GM13977 (cell line): Measurements from ENCODE around the gene BRSK2.

Experiments used
- DNase-seq: peaks from one replicate; pipeline ENCODE4 v3.0.0; 2012; ENCODE audit warnings: low spot score
- in situ Hi-C: fragments of 300-500 bp; cut with MboI; formaldehyde crosslinking; loops from one replicate; pipeline ENCODE4 v1.12.0; 2022; ENCODE audit warnings: low sequenced_read_pairs, low pct_unique_long_range_greater_than_20kb, mixed read lengths, inconsistent platforms; ENCODE audit not compliant: unreplicated experiment
- TF ChIP-seq, protein P1 (sequence below): IDR thresholded peaks from 2 replicates; pipeline ENCODE4 v1.5.1; 2012; ENCODE audit warnings: mild to moderate bottlenecking, control low read depth; ENCODE audit not compliant: insufficient read depth; ENCODE audit errors: extremely low read depth, missing control alignments

BRSK2 gene

DNA sequence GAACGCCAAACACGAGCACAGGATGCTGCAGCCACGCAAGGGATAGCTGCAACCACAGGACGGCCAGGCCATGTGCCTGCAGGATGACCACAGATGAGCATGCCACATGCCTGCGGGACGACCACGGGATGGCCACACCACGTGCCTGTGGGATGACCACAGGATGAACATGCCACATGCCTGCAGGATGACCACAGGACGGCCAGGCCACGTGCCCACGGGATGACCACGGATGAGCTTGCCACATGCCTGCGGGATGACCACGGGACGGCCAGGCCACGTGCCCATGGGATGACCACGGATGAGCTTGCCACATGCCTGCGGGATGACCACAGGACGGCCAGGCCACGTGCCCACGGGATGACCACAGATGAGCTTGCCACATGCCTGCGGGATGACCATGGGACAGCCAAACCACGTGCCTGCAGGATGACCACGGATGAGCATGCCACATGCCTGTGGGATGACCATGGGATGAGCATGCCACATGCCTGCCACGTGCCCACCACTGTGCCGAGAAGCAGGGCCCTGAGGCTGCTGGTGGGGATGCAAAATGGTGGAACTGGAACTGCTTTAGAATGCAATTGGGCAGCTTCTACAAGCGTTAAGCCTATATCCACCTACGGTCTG is 109.6 kb downstream of the BRSK2 start:
- TF ChIP-seq, protein P1, sequence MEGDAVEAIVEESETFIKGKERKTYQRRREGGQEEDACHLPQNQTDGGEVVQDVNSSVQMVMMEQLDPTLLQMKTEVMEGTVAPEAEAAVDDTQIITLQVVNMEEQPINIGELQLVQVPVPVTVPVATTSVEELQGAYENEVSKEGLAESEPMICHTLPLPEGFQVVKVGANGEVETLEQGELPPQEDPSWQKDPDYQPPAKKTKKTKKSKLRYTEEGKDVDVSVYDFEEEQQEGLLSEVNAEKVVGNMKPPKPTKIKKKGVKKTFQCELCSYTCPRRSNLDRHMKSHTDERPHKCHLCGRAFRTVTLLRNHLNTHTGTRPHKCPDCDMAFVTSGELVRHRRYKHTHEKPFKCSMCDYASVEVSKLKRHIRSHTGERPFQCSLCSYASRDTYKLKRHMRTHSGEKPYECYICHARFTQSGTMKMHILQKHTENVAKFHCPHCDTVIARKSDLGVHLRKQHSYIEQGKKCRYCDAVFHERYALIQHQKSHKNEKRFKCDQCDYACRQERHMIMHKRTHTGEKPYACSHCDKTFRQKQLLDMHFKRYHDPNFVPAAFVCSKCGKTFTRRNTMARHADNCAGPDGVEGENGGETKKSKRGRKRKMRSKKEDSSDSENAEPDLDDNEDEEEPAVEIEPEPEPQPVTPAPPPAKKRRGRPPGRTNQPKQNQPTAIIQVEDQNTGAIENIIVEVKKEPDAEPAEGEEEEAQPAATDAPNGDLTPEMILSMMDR: no peak
- in situ Hi-C loops: no loop called here
- DNase-seq: no peak

DNA sequence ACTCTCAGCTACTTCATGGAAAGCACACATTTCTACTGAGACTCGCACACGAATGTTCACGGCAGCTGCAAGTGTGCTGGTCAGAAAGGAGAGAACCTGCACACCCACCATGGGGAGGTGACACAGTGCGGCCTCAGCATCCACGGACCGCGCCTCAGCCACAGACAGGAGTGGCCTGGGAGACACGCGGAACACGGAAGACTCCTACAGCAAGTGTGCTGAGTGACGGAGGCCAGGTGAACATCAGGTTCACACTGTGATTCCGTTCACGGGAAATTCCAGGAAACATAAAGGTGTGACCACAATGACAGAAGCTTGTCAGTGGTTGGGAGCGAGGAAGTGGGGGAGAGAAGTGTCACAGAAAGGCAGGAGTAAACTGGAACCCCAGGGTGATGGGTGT is 110.2 kb downstream of the BRSK2 start:
- DNase-seq: no peak
- TF ChIP-seq, protein P1: no peak
- in situ Hi-C loops: no loop called here

DNA sequence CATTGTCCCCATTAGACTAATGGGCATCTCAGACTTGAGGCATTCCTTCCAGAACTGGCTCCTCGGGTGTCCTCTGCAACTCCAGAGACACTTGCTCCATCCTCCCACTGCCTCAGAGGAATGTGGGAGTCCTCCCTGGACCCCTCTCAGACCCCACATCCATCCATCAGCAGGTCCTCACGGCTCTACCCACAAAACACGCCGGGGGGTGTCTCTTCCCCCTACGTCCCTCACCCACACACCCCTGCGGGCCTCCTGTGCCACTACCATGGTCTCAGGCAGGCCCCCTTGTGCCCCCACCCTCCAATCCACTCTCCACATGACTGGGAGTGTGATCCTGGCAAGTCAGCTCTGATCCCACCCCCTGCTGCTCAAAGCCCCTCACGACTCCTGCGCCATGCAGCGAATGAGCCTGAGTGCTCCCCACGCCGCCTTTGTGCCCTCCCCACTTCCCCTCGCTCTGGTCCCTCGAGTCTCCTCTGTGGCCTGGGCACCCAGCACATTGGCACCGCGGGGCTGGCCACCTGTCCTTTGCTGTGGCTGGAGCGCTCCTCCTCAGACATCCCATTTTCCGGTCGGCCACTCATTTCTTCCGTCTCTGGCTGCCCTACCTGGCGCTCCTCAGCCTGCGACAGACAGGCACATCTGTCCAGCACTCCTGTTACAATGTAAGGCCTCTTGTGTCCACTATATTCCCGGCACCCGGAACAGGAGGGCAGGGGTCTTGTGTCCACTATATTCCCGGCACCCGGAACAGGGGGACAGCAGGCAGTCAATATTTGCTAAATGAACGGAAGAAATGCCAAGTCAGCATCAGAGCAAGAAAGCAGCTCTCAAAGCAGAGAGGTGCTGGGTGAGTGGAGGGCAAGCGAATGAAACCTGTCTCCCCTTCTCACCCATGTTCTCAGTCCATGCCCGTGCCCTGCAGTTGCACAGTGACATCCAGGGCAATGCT is 111.0 kb downstream of the BRSK2 start:
- in situ Hi-C loops: no loop called here
- no peak for DNase-seq
- TF ChIP-seq, protein P1: no peak

DNA sequence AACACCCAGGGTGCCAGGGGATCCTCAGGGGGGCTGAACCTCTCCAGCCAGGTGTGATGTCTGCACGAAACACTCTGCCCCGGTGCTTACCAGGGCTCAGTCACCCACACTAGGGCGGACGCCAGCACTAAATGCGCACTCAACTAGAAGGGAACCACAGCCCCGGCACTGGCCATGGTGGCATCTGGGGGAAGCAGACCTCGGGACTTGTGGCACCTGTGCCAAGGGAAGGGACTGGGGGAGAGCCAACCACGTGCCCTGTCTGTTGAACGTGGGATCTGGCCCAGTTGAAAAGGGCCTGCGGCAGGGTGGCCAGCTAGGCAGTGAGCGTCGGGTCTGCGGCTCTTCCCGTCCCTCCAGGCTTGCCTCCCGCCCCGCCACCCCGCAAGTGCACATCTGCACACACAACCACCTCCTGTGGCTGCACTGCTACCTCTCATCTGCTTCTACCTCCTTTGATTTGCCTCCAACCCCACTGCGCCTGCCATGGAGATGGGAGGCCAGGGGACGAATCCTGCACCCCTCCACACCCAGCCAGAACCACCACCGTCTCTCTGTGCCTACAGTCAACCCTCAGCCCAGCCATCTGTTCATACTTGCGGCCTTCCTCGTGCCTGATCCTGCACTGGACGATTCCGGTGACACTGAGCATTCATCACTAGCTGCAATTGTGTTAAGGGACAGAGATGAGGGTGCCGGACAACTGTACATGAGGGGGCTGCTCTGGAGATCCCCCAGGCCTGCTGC is 111.9 kb downstream of the BRSK2 start:
- no peak for DNase-seq
- in situ Hi-C loops: no loop called here

DNA sequence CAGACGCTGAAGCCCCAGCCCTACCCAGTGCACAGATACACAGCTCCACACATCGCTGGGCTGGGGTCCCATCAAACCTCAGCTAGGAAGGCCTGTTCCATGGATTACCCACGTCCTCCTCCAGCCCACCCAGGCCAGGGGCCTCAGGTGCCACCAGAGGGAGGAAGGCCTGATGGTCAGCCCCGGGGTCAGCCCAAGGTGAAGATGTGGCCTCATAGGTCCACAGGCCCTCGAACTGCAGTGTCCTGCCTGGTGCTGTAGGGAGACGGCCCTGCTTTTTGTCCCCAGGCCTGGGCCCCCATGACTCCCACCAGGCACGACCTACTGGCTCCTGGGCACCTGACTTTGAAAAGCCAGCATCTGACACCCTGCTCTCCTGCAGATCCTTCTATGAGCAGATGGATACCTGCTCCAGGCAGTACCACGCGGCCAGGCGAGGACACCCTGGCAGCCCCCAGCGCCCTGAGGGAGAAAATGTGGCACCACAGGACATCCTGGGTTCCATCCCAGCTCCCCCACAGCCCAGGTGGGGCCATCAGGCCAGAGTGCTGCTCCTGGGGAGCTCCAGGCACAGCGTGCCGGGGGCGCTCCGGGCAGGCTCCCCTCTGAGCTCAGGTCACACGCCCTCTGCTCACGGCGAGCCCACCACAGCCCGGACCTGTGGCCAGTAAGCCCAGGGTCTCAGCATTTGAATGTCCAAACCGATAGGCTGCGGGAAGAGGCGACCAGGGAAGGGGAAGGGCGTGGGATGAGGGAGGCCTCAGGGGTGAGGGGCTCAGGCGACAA is 112.6 kb downstream of the BRSK2 start:
- in situ Hi-C loops: no loop called here
- TF ChIP-seq, protein P1: no peak
- DNase-seq: no peak

More for the DNA sequence above, 111.9 kb downstream of the BRSK2 start:
- TF ChIP-seq, protein P1: no peak
